ENCODE results near the gene UBXN10.

DNA sequence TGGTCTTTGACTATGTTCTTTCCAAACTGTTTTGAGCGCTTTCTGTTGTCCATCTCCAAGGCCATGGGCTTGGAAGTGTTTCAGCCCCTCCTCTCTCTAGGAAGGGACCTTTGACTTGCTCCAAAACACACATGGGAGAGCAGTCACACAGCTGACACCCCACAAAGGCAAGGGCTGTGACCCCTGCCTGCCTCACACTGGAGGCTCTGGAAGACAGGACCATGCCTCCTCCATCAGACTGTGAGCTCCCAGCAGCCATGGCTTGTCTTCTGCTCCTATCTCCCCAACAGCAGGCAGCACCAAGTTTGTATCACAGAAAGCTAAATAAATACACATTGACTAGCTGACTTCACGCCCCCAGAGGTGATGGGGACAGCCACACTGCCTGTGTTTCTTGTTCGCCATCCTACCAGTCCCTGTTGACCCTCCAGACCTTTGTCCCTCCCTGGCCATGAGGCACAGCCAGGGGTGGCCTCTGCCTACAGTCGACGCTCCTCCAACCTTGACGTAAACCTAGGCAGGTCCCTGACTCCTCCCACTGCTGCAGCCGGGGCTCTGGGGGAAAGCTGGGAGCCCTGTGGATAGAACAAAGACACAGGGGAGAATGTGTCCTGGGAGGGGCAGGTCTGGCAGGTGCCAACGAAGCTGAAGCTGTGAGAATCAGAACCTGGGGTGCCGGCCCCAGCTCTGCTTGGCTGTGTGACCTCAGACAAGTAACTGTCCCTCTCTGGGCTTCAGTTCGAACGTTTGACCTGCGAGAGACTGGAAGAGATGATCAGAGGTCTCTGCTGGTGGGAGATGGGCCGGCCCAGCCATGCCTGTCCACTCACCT, 41.9 kb upstream of the UBXN10 start:
- TF ChIP-seq EZH2 (optimal IDR thresholded peaks at IDR 0.05; ENCODE audit: low read depth, low read length), result no peak
- no peak for TF ChIP-seq CTCF (IDR thresholded peaks at IDR 0.05; ENCODE audit: low read length)

Measured in MM.1S (cell line).